ENCODE measurements around the gene KCNMA1. TPM values are rescaled to one million over a fixed set of nuclear protein-coding genes. Genes with fewer than 3 reads are reported as not detected.

Gene KCNMA1
- polyA plus RNA-seq, 1 donor: 19.6 TPM

DNA sequence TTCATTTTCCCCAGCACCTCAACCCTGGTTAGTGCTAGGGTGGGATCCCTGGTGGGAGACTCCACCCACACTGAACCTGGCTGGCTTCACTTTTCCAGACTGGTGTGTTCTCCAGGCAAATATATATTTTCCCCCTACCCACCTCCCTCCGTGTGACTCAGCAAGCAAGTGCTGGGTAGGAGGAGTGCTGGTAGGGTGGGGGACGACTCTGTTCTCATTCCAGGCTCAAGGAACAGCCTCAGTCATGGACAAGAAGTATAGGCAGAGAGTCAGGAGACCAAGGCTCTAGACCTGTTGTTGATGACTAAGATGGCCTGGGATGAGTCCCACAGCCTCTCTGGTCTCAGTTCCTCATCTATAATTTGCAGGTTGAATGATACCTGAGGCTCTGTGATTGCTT, 328.1 kb downstream of the KCNMA1 start:
- peaks cover 2% of the 10 kb centered on the region for H3K27me3 ChIP-seq (ENCODE audit: control insufficient read depth, insufficient read depth, low read length)
- no peak for DNase-seq
- no peak overlapping the region for H3K27ac ChIP-seq (ENCODE audit: low read length)
- no peak overlapping the region for H3K4me3 ChIP-seq (ENCODE audit: low read length)
- no peaks in the 10 kb centered on the region for H3K36me3 ChIP-seq (ENCODE audit: control insufficient read depth, insufficient read depth, low read length)
- no CpG with 5 or more reads among the region's 2 CpGs for WGBS (ENCODE audit: insufficient coverage, low lambda C conversion rate)
- no peaks in the 10 kb centered on the region for H3K9me3 ChIP-seq (ENCODE audit: control insufficient read depth, low read depth, low read length)
- H3K4me1 ChIP-seq (ENCODE audit: control insufficient read depth, insufficient read depth, low read length): no peaks in the 10 kb centered on the region

DNA sequence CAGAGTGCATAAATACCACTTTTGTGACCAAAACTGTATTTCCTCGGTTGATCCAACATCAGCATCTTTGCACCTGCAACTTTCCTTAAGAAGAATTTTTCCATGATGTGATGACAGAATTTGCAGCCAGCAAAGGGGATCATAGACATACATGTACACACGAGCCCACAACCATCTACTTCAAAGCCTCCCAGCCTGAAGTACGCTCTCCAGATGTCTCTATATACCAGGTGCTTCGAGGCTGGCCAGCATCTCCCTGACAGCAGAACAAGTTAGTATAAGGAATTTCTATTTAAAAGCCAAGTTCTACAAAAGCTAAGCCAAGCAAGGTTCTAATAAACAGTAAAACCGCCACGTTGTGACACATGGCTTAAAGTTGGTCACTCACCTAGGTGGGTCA, 328.5 kb downstream of the KCNMA1 start:
- DNase-seq: no peak
- H3K27ac ChIP-seq (ENCODE audit: low read length): no peak overlapping the region
- H3K27me3 ChIP-seq (ENCODE audit: control insufficient read depth, insufficient read depth, low read length): peaks cover 2% of the 10 kb centered on the region
- H3K9me3 ChIP-seq (ENCODE audit: control insufficient read depth, low read depth, low read length): no peaks in the 10 kb centered on the region
- no peaks in the 10 kb centered on the region for H3K4me1 ChIP-seq (ENCODE audit: control insufficient read depth, insufficient read depth, low read length)
- no peak overlapping the region for H3K4me3 ChIP-seq (ENCODE audit: low read length)
- no peaks in the 10 kb centered on the region for H3K36me3 ChIP-seq (ENCODE audit: control insufficient read depth, insufficient read depth, low read length)
- WGBS (ENCODE audit: insufficient coverage, low lambda C conversion rate): no CpG with 5 or more reads among the region's 6 CpGs

DNA sequence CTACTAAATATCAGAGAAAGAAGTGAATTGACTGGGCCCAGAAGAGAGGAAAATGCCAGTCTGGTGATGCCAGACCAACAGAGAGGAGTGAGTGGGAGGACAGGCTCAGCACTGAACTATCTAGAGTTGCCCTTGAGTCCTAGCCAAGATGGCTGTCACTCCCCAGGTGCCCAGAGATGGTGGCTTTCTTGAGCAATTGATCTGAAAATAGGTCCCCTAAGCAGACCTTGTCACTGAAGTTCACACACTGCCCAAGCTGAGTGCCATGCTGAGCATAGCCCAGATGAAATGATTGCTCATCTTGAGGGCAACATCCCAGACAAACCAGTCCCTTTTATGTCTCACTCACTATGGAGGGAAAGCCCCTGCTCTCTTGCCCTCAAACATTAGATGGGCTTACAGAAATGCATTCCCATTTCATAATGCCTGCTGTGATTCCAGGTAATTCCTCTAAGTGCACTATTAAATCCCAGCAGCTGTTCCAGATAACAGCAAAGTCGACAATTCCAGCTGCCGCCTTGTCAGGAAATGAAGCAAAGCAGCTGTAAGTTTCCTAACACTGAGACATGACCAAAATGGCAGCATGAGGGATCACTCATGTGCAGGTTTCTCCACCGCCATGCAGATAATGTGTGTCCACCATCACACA, 329.4 kb downstream of the KCNMA1 start:
- Histone ChIP-seq H3K27ac (ENCODE audit: low read length) (no peak overlapping the region), H3K27me3 (ENCODE audit: control insufficient read depth, insufficient read depth, low read length) (peaks cover 2% of the 10 kb centered on the region), H3K4me3 (ENCODE audit: low read length) (no peak overlapping the region), H3K4me1 (ENCODE audit: control insufficient read depth, insufficient read depth, low read length) (no peaks in the 10 kb centered on the region), H3K9me3 (ENCODE audit: control insufficient read depth, low read depth, low read length) (no peaks in the 10 kb centered on the region), H3K36me3 (ENCODE audit: control insufficient read depth, insufficient read depth, low read length) (no peaks in the 10 kb centered on the region)
- no peak for DNase-seq
- no CpG with 5 or more reads among the region's 3 CpGs for WGBS (ENCODE audit: insufficient coverage, low lambda C conversion rate)

DNA sequence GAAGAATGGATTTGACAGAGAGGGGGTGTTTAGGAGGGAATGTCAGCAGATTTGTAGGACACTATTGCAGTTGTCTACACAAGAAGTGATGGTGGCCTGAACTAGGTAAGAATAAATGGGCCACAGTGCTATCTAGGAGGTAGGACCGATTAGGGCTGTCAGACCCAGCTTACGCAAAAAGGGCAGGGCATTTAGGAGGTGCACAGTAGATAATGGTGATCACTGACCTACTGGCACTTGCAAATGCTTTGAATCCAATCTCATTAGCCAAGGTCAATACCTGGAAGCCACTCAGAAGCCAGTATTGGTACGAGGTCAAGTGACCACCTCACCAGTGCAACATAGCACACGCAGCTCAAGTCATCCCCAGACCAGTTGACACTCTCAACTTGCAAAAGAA, 330.9 kb downstream of the KCNMA1 start:
- Histone ChIP-seq H3K4me3 (ENCODE audit: low read length) (no peak overlapping the region), H3K27me3 (ENCODE audit: control insufficient read depth, insufficient read depth, low read length) (peaks cover 2% of the 10 kb centered on the region), H3K36me3 (ENCODE audit: control insufficient read depth, insufficient read depth, low read length) (no peaks in the 10 kb centered on the region), H3K9me3 (ENCODE audit: control insufficient read depth, low read depth, low read length) (no peaks in the 10 kb centered on the region), H3K4me1 (ENCODE audit: control insufficient read depth, insufficient read depth, low read length) (no peaks in the 10 kb centered on the region), H3K27ac (ENCODE audit: low read length) (no peak overlapping the region)
- no CpG with 5 or more reads among the region's 4 CpGs for WGBS (ENCODE audit: insufficient coverage, low lambda C conversion rate)
- DNase-seq: no peak

DNA sequence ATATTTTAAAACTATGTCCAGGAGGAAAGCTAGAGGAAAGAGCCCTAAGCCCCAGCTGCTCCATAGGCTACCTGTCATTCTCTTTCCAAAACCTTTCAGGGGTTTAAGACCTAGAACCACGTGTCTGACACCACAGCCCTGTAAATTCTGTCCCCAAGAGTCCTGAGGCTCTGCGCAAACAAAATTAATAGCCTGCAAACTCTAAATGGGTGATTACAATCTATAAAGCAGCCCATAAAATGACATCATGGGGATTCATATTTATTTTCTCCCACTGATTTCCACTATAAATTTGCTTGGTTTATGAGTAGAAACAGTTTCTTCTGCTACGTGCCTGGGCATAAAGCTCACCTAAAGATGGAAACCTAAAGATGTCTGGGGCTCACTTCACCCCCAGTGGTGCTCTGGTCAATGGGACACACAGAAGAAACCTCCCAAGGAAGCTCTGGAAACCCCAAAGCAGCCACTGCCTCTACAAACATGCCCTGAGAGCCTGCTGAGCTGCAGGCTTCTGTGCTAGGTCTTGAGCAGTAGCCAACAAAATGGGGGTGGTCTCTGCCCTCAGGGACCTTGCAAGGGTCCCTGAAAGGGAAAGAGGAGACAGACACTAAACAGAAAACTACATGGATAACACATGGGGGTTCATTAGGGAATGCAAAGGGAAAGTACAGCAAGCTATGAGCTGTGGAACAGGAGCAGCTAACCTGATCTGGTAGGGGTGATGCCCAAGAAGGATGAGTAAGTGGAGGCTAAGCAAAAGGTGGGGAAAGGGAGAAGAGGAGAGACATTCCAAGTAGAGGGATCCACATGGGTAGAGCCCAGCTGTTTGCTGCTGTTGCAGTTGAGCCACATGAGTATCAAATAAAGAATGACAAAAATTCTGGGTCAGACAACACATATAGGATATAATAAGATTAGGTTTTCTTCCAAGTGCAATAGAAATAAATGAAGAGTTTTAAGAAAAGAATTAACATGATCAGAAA, 331.7 kb downstream of the KCNMA1 start:
- no peak for DNase-seq
- Histone ChIP-seq H3K36me3 (ENCODE audit: control insufficient read depth, insufficient read depth, low read length) (no peaks in the 10 kb centered on the region), H3K9me3 (ENCODE audit: control insufficient read depth, low read depth, low read length) (no peaks in the 10 kb centered on the region), H3K27me3 (ENCODE audit: control insufficient read depth, insufficient read depth, low read length) (peaks cover 2% of the 10 kb centered on the region), H3K4me1 (ENCODE audit: control insufficient read depth, insufficient read depth, low read length) (no peaks in the 10 kb centered on the region), H3K27ac (ENCODE audit: low read length) (no peak overlapping the region), H3K4me3 (ENCODE audit: low read length) (no peak overlapping the region)
- no CpG with 5 or more reads among the region's 3 CpGs for WGBS (ENCODE audit: insufficient coverage, low lambda C conversion rate)

DNA sequence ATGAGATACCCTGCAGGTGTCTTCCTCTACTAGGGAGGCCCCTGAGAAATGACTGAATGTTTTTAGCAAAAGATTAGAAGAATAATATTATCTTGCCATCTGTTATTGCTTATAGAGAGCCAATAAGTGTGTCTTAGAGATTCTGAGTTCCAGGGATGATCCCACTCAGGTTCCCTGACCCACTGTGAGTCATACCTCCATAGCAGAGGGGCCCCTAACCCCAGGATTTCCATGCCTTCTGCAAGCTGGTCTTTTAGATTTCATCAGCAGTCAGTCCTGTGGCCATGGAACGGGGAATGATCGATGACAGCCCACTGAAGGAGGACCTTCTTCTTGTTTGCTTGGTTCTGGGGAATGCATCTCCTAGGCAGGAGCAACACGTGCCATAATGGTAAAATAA, 333.4 kb downstream of the KCNMA1 start:
- H3K4me1 ChIP-seq (ENCODE audit: control insufficient read depth, insufficient read depth, low read length): no peaks in the 10 kb centered on the region
- H3K4me3 ChIP-seq (ENCODE audit: low read length): no peak overlapping the region
- H3K36me3 ChIP-seq (ENCODE audit: control insufficient read depth, insufficient read depth, low read length): no peaks in the 10 kb centered on the region
- no peak overlapping the region for H3K27ac ChIP-seq (ENCODE audit: low read length)
- no peaks in the 10 kb centered on the region for H3K9me3 ChIP-seq (ENCODE audit: control insufficient read depth, low read depth, low read length)
- no peak for DNase-seq
- no CpG with 5 or more reads among the region's 3 CpGs for WGBS (ENCODE audit: insufficient coverage, low lambda C conversion rate)
- H3K27me3 ChIP-seq (ENCODE audit: control insufficient read depth, insufficient read depth, low read length): peaks cover 2% of the 10 kb centered on the region

DNA sequence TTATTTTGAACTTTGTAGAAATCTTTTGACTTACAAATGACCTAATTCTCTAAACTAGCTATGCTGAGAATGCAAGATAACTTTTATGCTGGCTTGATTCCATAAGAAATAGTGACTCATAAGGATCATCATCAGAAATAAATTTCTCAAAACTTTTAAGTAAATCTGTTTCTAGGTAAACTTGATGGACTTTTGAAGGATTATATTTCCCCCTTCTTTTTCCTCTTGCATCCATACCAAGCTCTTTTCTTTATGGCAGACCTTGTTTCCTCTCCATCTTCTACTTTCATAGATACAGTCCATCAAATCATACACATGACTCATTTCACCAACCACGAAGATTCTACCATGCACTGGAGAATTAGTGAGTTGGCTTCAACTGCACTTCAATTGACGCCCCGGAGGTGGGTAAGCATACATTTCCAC, 336.3 kb downstream of the KCNMA1 start:
- Histone ChIP-seq H3K27ac (ENCODE audit: low read length) (no peak overlapping the region), H3K9me3 (ENCODE audit: control insufficient read depth, low read depth, low read length) (no peaks in the 10 kb centered on the region), H3K4me1 (ENCODE audit: control insufficient read depth, insufficient read depth, low read length) (no peaks in the 10 kb centered on the region), H3K27me3 (ENCODE audit: control insufficient read depth, insufficient read depth, low read length) (no peaks in the 10 kb centered on the region), H3K4me3 (ENCODE audit: low read length) (no peak overlapping the region), H3K36me3 (ENCODE audit: control insufficient read depth, insufficient read depth, low read length) (no peaks in the 10 kb centered on the region)
- WGBS (ENCODE audit: insufficient coverage, low lambda C conversion rate): no CpG with 5 or more reads among the region's 3 CpGs
- DNase-seq: no peak

DNA sequence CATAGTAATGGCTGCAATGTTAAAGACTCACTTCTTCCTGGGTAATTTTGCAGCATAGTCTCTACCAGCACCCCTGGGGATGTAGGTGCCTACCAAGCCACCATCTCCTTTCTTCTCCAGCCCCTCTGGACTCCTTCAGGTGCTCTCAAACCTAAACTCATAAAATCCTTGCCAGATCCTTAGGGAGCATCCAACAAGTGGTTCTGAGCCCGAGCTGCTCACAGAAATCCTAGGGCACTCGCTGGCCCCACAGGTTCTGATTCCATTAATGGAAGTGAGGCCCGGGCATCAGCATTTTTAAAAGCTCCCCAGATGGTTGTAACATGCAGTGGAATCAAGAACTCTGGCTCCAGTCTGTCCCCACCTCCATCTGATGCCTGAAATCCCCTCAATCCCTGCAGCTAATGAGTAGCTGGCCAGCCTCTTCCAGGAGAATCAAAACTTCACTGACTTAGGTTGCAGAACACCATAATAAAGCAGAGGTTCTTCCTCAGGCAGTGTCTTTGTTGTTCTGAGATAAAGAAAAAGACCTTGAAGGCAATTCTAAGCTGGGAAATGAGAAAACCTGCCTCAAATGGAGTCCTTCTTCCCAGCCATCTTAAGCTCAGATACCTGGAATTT, 336.8 kb downstream of the KCNMA1 start:
- H3K4me3 ChIP-seq (ENCODE audit: low read length): no peak overlapping the region
- WGBS (ENCODE audit: insufficient coverage, low lambda C conversion rate): no CpG with 5 or more reads among the region's 3 CpGs
- H3K27ac ChIP-seq (ENCODE audit: low read length): no peak overlapping the region
- H3K4me1 ChIP-seq (ENCODE audit: control insufficient read depth, insufficient read depth, low read length): no peaks in the 10 kb centered on the region
- H3K9me3 ChIP-seq (ENCODE audit: control insufficient read depth, low read depth, low read length): no peaks in the 10 kb centered on the region
- no peaks in the 10 kb centered on the region for H3K27me3 ChIP-seq (ENCODE audit: control insufficient read depth, insufficient read depth, low read length)
- no peak for DNase-seq
- H3K36me3 ChIP-seq (ENCODE audit: control insufficient read depth, insufficient read depth, low read length): no peaks in the 10 kb centered on the region

DNA sequence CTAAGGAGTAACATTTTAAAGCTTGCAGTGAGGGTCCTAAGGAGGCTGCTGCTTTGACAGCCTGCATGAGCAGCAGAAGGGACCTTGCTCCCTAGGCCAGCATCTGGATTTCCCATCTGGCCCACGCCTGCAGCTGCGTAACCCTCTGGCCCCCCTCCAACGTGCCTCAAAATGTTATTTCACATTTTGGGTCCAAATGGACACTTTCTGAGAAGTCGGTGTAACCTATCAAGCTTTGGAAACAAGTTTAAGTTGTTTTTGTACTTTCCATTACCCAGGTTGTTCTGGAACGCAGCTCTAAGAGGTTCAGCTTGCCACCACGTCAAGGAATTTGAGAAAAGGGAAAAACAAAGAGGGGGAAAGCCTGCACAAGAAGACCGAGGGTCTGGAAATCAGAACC, 338.3 kb downstream of the KCNMA1 start:
- Histone ChIP-seq H3K27me3 (ENCODE audit: control insufficient read depth, insufficient read depth, low read length) (no peaks in the 10 kb centered on the region), H3K4me3 (ENCODE audit: low read length) (no peak overlapping the region), H3K9me3 (ENCODE audit: control insufficient read depth, low read depth, low read length) (no peaks in the 10 kb centered on the region), H3K4me1 (ENCODE audit: control insufficient read depth, insufficient read depth, low read length) (no peaks in the 10 kb centered on the region), H3K36me3 (ENCODE audit: control insufficient read depth, insufficient read depth, low read length) (no peaks in the 10 kb centered on the region), H3K27ac (ENCODE audit: low read length) (no peak overlapping the region)
- WGBS (ENCODE audit: insufficient coverage, low lambda C conversion rate): no CpG with 5 or more reads among the region's 7 CpGs
- DNase-seq: no peak

DNA sequence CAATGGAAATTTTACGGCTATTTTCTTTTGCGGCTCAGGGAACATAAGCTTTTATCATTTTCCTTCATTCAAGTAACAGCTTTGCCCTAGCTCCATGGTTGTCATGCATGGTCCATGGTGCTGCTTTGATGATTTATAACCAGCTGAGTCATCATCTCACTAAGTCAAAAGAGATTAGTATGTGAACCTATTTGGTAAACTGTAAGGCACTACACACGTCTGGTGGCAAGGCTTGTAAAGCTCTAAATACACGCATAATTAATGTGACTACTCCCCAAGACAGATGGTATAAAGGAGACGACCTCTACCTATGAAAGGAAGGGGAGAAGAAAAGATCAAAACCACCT, 340.2 kb downstream of the KCNMA1 start:
- H3K4me1 ChIP-seq (ENCODE audit: control insufficient read depth, insufficient read depth, low read length): no peaks in the 10 kb centered on the region
- H3K9me3 ChIP-seq (ENCODE audit: control insufficient read depth, low read depth, low read length): no peaks in the 10 kb centered on the region
- H3K36me3 ChIP-seq (ENCODE audit: control insufficient read depth, insufficient read depth, low read length): no peaks in the 10 kb centered on the region
- H3K27ac ChIP-seq (ENCODE audit: low read length): no peak overlapping the region
- H3K27me3 ChIP-seq (ENCODE audit: control insufficient read depth, insufficient read depth, low read length): no peaks in the 10 kb centered on the region
- DNase-seq: peak in 1 of 2 donors; percentile 27
- no peak overlapping the region for H3K4me3 ChIP-seq (ENCODE audit: low read length)
- 52% methylated on average over 3 of the region's 5 CpGs for WGBS (ENCODE audit: insufficient coverage, low lambda C conversion rate)
